HepG2 (cell line): ENCODE data around the gene CD101. TPM values are rescaled to one million over a fixed set of nuclear protein-coding genes. Genes with fewer than 3 reads are reported as not detected.

Experiments used
- ATAC-seq: fragments of 200-7000 bp; cut with Tn5 transposase; 3 replicates; pipeline ENCODE4 v1.9.1; 2020; ENCODE audit warnings: mild to moderate bottlenecking, moderate library complexity
- BruUV-seq: library from RNA; stranded (reverse); fragments of 400-500 nt; replicated peaks from 2 replicates; lab custom pipeline; 2021; lab: Mats Ljungman, UMichigan
- CTCF ChIA-PET: fragments of 300-600 bp; formaldehyde crosslinking; extraction: SDS; loops from one replicate; lab custom pipeline; 2021; ENCODE audit warnings: low total read pairs, inconsistent platforms, low intra/inter-chr PET ratio; lab: Yijun Ruan, JAX
- POLR2A ChIA-PET: fragments of 350-600 bp; sonication (Branson Sonifier 250); formaldehyde crosslinking; loops from one replicate; lab custom pipeline; 2020; ENCODE audit warnings: antibody characterized with exemption, inconsistent platforms; lab: Yijun Ruan, JAX
- DNase-seq: peaks from one replicate; pipeline ENCODE4 v3.0.0-alpha.2; 2015; ENCODE audit warnings: low spot score
- FAIRE-seq: peaks from 3 replicates; lab custom pipeline; 2011; peaks lifted over from hg19 to GRCh38; lab: Jason Lieb, UNC
- H2AFZ ChIP-seq: one replicate; pipeline ENCODE4 v1.6.1; 2011; ENCODE audit warnings: low read length, inconsistent platforms
- H3K27ac ChIP-seq: fragments of 300-600 bp; 3 replicates; pipeline ENCODE4 v1.8.0; 2011; ENCODE audit warnings: mixed run types, mild to moderate bottlenecking, mixed read lengths, low read length, inconsistent platforms; ENCODE audit not compliant: insufficient read depth; ENCODE audit errors: extremely low read length
- H3K27me3 ChIP-seq, 2 experiments: fragments of 200-600 bp in 1 of 2; 2 replicates in 1 of 2; 3 replicates in 1 of 2; pipeline versions ENCODE4 v1.6.0 to v1.8.0; 2011; ENCODE audit warnings: low read length in 2 of 2, mild to moderate bottlenecking in 2 of 2, moderate library complexity in 2 of 2, inconsistent platforms in 1 of 2; ENCODE audit not compliant: insufficient read depth in 2 of 2, control insufficient read depth in 1 of 2
- H3K36me3 ChIP-seq, 2 experiments: fragments of 200-600 bp in 1 of 2; replicated peaks in 1 of 2; 2 replicates in 1 of 2; 3 replicates in 1 of 2; pipeline versions ENCODE4 v1.5.1 to v1.8.0; 2011; ENCODE audit warnings: low read length in 2 of 2, inconsistent platforms in 1 of 2; ENCODE audit not compliant: insufficient read depth in 2 of 2, control insufficient read depth in 1 of 2
- H3K4me1 ChIP-seq: 2 replicates; pipeline ENCODE4 v1.5.1; 2012; ENCODE audit warnings: low read length, inconsistent platforms; ENCODE audit not compliant: insufficient read depth
- H3K4me2 ChIP-seq: 2 replicates; pipeline ENCODE4 v1.6.0; 2011; ENCODE audit warnings: low read depth, low read length, inconsistent platforms
- H3K4me3 ChIP-seq, 3 experiments: fragments of 200-600 bp in 1 of 3; sonication (generic), shearing (Covaris generic) in 1 of 3; replicated peaks in 1 of 3; 2 replicates each; pipeline ENCODE4 v1.5.1; 2011 to 2016; ENCODE audit warnings: low read length in 3 of 3, inconsistent platforms in 2 of 3, low read depth in 2 of 3, mild to moderate bottlenecking in 2 of 3, control low read depth in 1 of 3, mixed read lengths in 1 of 3; ENCODE audit not compliant: insufficient read depth in 1 of 3
- H3K79me2 ChIP-seq: one replicate; pipeline ENCODE4 v1.6.1; 2011; ENCODE audit warnings: low read length, inconsistent platforms; ENCODE audit not compliant: insufficient read depth
- H3K9ac ChIP-seq: 2 replicates; pipeline ENCODE4 v1.6.0; 2011; ENCODE audit warnings: mild to moderate bottlenecking, low read depth, low read length, inconsistent platforms; ENCODE audit not compliant: insufficient read depth
- H3K9me3 ChIP-seq: 2 replicates; pipeline ENCODE4 v1.5.1; 2012; ENCODE audit warnings: mild to moderate bottlenecking, low read length
- H4K20me1 ChIP-seq: 2 replicates; pipeline ENCODE4 v1.6.0; 2011; ENCODE audit warnings: inconsistent platforms, mild to moderate bottlenecking, low read length, moderate library complexity; ENCODE audit not compliant: insufficient read depth
- CCAR2 ChIP-seq: fragments of 200-400 bp; formaldehyde crosslinking; optimal IDR thresholded peaks from 2 replicates; pipeline ENCODE3; 2018; ENCODE audit warnings: low read depth, mild to moderate bottlenecking, low read length, moderate library complexity
- KDM5B ChIP-seq: sonication (generic); formaldehyde crosslinking; IDR thresholded peaks from 2 replicates; pipeline ENCODE4 v1.4.0; 2020; ENCODE audit warnings: missing genetic modification reagents, mild to moderate bottlenecking, borderline replicate concordance
- MXI1 ChIP-seq: IDR thresholded peaks from 3 replicates; pipeline ENCODE4 v1.6.1; 2012; ENCODE audit warnings: low read depth, low read length, inconsistent platforms, borderline replicate concordance
- RBM22 ChIP-seq: fragments of 200-400 bp; formaldehyde crosslinking; optimal IDR thresholded peaks from 2 replicates; pipeline ENCODE3; 2017; ENCODE audit warnings: mild to moderate bottlenecking, low read length, moderate library complexity
- SRSF1 ChIP-seq: fragments of 200-400 bp; formaldehyde crosslinking; optimal IDR thresholded peaks from 2 replicates; pipeline ENCODE3; 2017; ENCODE audit warnings: mild to moderate bottlenecking, low read depth, low read length, moderate library complexity
- ZC3H4 ChIP-seq: sonication (generic); formaldehyde crosslinking; IDR thresholded peaks from 2 replicates; pipeline ENCODE4 v1.4.0; 2020; ENCODE audit warnings: missing genetic modification reagents, borderline replicate concordance
- ZNF614 ChIP-seq: IDR thresholded peaks from 2 replicates; pipeline ENCODE4 v1.6.1; 2018; ENCODE audit warnings: missing biosample characterization, missing genetic modification reagents, inconsistent platforms, borderline replicate concordance
- ZNF652 ChIP-seq: IDR thresholded peaks from 2 replicates; pipeline ENCODE4 v1.6.1; 2016; ENCODE audit warnings: low read depth, borderline replicate concordance
- ZSCAN31 ChIP-seq: sonication (generic); formaldehyde crosslinking; IDR thresholded peaks from 2 replicates; pipeline ENCODE4 v1.5.0; 2020; ENCODE audit warnings: low read depth, mild to moderate bottlenecking, missing genetic modification reagents
- WGBS: methylation state at CpG from one replicate; pipeline ENCODE4 v1.1.6; 2017; ENCODE audit warnings: low lambda C conversion rate; 5-methylcytosine and 5-hydroxymethylcytosine counted together
- in situ Hi-C: cut with HindIII; loops from 2 replicates; pipeline ENCODE4 v1.10.0; 2017; ENCODE audit warnings: low pct_unique_long_range_greater_than_20kb; ENCODE audit not compliant: extremely low pct_ligation_motif_present
- intact Hi-C: fragments of 100-400 bp; cut with micrococcal nuclease; formaldehyde crosslinking; loops from one replicate; pipeline ENCODE4 v1.10.0; 2022; ENCODE audit not compliant: unreplicated experiment
- polyA plus RNA-seq, 8 experiments: library from polyadenylated mRNA; depleted of rRNA in 3 of 8; stranded (reverse) in 7 of 8; unstranded in 1 of 8; fragments of >200 nt; fragmentation: Illumina TruSeq in 4 of 8; extraction: Trizol in 4 of 8; gene quantifications; 2 replicates each; pipeline versions ENCODE4 v1.2.1 to v1.2.3, GENCODE V29; 2011 to 2016; ENCODE audit warnings: low read depth in 4 of 8, missing spikeins in 1 of 8, mixed read lengths in 1 of 8; ENCODE audit not compliant: insufficient read depth in 1 of 8
- total RNA-seq, 5 experiments: library from RNA; depleted of rRNA; stranded (reverse); fragments of >200 nt; fragmentation: Illumina TruSeq; extraction: Trizol; gene quantifications; 2 replicates each; pipeline ENCODE4 v1.2.3, GENCODE V29; 2016; ENCODE audit warnings: low read depth in 1 of 5
- TF ChIP-seq, protein P1 (sequence below): sonication (generic); formaldehyde crosslinking; IDR thresholded peaks from 2 replicates; pipeline ENCODE4 v1.5.1; 2020; ENCODE audit warnings: missing genetic modification reagents, mild to moderate bottlenecking, borderline replicate concordance
- TF ChIP-seq, protein P2 (sequence below): IDR thresholded peaks from 2 replicates; pipeline ENCODE4 v1.6.1; 2012; ENCODE audit warnings: inconsistent platforms
- TF ChIP-seq, protein P3 (sequence below): sonication (generic); formaldehyde crosslinking; IDR thresholded peaks from 2 replicates; pipeline ENCODE4 v1.8.0; 2022; ENCODE audit warnings: low read depth, missing genetic modification reagents

The CD101 gene
- total and polyA plus RNA-seq, 2 of the 13 experiments (the other 11 are each of a cell fraction or from before 2014, with no cell fraction given): 0.05 to 0.09 TPM

DNA sequence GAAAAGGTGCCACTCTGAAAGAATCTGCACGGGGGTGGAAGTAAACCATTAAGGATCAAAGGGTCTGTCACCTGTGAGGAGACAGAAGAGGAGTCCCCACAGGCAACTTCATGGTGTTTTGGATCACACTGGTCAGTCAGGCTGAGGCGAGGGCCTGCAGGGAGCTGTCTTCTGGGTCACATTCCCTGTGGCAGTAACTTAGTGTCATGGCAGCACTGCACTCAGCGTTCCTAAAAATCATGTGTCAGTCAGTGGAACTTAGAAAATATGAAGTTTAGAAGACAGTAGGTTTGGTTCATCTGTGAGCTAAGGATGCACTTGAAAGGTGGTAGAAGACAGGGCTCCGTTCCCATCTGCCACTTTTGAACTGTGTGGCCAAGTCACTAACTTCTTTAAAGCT lies 43.5 kb upstream of the CD101 start (continued):
- TF ChIP-seq, protein P1, sequence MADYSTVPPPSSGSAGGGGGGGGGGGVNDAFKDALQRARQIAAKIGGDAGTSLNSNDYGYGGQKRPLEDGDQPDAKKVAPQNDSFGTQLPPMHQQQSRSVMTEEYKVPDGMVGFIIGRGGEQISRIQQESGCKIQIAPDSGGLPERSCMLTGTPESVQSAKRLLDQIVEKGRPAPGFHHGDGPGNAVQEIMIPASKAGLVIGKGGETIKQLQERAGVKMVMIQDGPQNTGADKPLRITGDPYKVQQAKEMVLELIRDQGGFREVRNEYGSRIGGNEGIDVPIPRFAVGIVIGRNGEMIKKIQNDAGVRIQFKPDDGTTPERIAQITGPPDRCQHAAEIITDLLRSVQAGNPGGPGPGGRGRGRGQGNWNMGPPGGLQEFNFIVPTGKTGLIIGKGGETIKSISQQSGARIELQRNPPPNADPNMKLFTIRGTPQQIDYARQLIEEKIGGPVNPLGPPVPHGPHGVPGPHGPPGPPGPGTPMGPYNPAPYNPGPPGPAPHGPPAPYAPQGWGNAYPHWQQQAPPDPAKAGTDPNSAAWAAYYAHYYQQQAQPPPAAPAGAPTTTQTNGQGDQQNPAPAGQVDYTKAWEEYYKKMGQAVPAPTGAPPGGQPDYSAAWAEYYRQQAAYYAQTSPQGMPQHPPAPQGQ (CRISPR knock-in tag): no peak
- no peak for TF ChIP-seq SRSF1
- TF ChIP-seq, protein P2, sequence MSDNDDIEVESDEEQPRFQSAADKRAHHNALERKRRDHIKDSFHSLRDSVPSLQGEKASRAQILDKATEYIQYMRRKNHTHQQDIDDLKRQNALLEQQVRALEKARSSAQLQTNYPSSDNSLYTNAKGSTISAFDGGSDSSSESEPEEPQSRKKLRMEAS: no peak
- TF ChIP-seq ZC3H4 (CRISPR knock-in tag): no peak
- TF ChIP-seq KDM5B (CRISPR knock-in tag): no peak
- TF ChIP-seq CCAR2: no peak
- TF ChIP-seq, protein P3, sequence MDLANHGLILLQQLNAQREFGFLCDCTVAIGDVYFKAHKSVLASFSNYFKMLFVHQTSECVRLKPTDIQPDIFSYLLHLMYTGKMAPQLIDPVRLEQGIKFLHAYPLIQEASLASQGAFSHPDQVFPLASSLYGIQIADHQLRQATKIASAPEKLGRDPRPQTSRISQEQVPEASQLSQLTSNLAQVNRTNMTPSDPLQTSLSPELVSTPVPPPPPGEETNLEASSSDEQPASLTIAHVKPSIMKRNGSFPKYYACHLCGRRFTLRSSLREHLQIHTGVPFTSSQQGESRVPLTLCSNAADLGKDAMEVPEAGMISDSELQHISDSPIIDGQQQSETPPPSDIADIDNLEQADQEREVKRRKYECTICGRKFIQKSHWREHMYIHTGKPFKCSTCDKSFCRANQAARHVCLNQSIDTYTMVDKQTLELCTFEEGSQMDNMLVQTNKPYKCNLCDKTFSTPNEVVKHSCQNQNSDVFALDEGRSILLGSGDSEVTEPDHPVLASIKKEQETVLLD (CRISPR knock-in tag): no peak
- TF ChIP-seq ZNF614 (CRISPR knock-in tag): no peak
- no peak for TF ChIP-seq ZNF652 (CRISPR knock-in tag)
- TF ChIP-seq, all 625 proteins: peak for 0

DNA sequence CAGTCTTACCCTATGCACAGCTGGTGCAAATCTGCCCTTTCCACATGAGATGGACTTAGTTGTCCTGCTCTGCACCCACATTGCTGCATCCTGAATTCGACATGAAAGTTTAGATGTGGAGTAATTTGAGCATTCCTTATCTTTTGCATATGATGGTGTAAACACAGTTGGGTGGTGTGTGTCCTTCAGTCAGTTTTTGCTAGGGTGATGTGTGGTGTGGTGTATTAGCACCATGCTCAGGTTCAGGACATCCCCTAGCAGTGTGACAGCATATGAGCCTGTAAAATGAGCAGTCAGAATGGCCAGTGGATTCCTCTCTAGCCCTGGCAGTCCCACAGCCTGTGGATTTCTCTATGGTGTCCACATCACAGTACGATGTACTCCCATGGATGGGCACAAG lies 42.6 kb upstream of the CD101 start:
- no peak overlapping the region for H3K4me3 ChIP-seq
- H4K20me1 ChIP-seq: no peaks in the 10 kb centered on the region
- H3K27me3 ChIP-seq: no peaks in the 10 kb centered on the region; a peak in 1 of 5 replicates
- H3K4me1 ChIP-seq: peaks cover 9% of the 10 kb centered on the region
- H3K36me3 ChIP-seq: no peaks in the 10 kb centered on the region; a peak in 1 of 5 replicates
- TF ChIP-seq RBM22 (no peak), MXI1 (no peak), ZSCAN31 (CRISPR knock-in tag) (no peak)
- H3K9me3 ChIP-seq: no peaks in the 10 kb centered on the region
- H3K27ac ChIP-seq: no peak overlapping the region
- intact Hi-C loops: no loop called here
- no peaks in the 10 kb centered on the region for H3K79me2 ChIP-seq
- no TSS peak for BruUV-seq
- WGBS: 38% methylated on average over 2 of the region's 2 CpGs
- ChIA-PET CTCF (no interaction called here), POLR2A (no interaction called here)
- FAIRE-seq (no peak), ATAC-seq (no peak), DNase-seq (no peak)
- no peak overlapping the region for H2AFZ ChIP-seq
- no peak overlapping the region for H3K4me2 ChIP-seq
- in situ Hi-C loops: no loop called here
- no peak overlapping the region for H3K9ac ChIP-seq
